Activated T-cell treated with anti-CD3 and anti-CD28 coated beads, Interleukin-2, amount 50 U/mL, for 1 hour (primary cell): Measurements from ENCODE around the gene C16orf95.
A peak's percentile ranks its signal among the peaks of the same experiment; 100 is the strongest.
"Not testable (repeated sequence)": the region's sequence is repeated elsewhere in the genome, so short reads cannot be mapped to it uniquely, and the experiment has no call there.

Experiments used
- DNase-seq: peaks from one replicate; pipeline ENCODE4 v3.0.0-alpha.2; 2020

C16orf95 gene

DNA sequence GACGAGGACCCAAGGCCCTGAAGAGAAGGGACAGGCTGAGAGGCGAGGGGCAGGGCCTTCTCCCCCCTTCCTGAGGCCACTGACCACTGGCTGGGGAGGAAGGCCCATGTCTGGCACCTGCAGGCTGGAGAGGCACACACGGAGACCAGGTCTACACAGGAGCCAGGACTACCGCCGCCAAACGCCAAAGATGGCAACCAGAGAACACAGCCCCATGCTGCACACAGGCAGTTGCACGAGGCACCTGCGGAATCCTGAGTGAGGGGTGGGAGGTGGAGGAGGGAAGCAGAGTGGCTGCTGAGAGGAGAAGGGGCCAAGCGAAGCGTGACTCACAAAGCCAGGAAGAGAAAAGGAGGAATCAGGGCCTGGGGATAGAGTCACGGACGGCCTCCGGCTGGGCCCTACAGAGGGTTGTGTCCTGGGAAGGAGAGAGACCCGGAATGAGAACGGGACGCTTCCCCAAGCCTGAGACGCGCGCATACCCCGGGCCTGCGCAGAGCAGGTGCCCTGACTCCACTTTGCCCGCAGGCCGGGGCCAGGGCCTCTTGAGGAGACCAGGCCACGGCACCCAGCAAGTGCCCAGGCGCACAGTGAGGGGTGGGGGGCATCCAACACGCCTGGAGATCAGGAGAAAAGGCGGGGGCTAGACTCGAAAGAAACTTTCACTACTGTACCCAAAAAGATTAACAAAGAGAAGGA lies 28.7 kb upstream of the C16orf95 start:
- DNase-seq, result no peak

DNA sequence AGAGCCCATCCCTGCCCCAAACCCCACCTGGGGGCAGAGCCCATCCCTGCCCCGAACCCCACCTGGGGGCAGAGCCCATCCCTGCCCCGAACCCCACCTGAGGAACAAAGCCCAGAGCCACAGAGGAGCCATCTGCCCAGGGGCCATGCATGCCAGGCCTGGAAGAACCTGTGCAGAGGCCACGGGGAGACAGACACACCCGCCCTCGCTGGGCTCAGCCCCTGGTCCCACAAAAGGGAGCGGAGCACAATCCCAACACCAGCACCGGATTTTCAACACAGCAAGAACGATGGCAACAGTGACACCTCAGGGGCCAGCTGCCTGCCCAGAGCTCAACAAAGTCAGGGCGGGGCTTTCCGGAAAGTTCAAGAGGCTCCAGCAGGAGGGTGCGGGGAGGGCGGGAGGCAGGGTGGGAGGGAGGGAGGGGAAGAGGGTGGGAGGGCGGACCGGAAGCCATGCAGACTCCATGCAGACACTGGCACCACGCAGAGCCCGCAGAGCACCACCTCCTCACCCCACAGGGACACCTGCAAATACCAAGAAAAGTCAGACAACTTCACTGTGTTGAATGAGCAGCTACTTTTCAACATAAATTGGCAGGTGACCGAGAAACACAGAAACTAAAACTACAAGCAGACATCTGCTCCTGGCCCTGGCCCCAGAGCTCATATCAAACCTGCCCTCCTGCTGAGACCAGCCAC lies 27.9 kb upstream of the C16orf95 start:
- peak; percentile 45 for DNase-seq

DNA sequence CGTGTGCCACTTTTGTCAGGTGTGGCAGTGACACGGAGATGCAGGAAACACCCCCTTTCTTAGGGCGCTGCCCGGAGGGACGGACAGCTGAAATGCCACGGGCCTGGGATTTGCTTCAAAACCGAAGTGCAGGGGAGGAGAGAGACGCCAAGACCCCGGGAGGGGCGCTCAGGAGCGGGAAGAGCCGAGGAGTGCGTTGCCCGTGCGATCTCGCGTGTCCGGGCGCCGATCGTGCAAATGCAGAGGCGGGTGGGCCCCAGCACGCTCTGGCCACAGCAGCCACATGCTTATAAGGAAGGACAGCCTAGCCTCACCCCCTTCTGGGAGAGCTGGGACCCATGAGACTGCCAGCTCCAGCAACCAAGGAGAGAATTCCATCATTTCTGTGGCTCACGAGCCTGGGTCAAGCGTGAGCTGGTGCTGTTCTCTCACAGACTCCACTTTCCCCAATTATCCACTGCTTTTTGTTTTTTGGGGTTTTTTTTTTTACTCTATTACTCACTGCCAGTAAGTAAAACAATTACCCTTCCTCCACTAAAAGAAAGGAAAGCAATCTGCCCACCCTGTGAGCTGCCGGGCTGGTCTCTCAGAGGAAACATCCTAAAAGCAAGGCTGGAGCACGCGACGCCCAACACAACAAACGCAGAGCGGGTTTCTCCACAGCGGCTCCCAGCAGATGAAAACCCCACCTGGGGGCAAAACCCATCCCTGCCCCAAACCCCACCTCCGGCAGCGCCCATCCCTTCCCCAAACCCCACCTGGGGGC lies 27.2 kb upstream of the C16orf95 start:
- no peak for DNase-seq

DNA sequence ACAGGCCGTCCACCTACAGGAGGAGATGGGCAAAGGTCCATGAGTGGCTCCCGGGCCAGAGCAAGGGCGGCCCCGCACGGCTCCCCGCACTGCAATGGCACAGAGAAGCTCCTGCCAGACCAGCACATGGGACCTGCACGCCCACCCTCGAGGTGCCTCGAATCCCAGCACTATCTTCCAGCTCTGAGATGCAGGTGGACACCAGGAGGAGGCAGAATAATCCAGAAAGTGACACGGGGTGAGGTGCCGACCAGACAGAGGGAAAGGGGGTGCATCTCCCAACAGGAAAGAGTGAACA lies 26.5 kb upstream of the C16orf95 start:
- DNase-seq, result no peak

DNA sequence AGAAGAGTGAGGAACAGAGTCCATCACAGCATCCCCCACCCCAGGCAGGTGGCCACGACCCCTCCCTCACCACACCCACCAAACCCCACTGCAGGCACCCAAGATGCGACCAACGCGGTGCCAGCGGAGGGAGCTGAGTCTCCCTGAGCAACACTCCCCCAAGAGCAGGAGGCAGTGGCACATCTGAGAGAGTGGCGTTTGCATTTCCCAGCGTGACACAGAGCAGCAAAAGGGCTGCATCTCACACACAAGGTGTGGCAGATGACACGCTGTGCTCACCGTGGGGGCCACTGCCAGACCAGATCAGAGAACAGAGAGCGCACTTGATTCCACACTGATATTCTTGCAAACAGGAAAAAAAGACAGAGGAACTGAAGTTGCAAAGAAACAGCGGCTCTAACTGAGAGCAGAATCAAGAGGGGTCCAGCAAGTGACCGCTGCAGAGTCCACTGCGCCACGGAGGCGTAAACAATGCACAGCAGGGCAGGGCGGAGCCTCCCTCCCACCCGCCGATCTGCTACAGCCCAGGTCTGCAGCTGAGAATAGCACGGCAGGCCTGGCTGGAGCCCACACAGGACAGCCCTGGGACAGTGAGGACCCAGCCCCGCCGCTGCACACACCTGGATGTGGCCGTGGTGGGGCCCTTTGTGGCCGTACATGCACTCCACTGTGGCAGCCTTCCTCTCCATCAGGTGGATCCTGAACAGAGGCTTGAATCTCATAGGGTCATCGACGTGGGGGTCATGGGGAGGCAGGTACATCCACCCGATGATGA lies 26.0 kb upstream of the C16orf95 start:
- DNase-seq, result no peak

DNA sequence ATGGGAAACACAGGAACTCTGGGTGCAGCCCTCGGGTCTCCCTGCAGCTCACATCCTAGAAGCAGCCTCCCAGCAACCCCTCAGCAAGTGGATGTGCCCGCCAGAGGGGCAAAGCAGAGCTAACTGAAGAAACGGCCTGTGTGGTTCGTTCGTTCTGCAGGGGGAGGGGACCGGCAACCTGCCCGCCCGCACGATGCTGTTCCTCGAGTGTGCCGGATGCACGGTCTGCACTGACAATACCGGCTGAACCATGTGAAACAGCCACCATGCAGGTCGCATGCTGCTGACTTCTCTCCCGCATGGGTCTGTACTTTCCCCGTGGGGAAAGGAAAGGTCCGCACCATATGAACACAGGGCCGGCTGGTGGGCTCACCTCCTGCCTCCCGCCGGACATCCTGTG lies 25.3 kb upstream of the C16orf95 start:
- DNase-seq, result no peak

DNA sequence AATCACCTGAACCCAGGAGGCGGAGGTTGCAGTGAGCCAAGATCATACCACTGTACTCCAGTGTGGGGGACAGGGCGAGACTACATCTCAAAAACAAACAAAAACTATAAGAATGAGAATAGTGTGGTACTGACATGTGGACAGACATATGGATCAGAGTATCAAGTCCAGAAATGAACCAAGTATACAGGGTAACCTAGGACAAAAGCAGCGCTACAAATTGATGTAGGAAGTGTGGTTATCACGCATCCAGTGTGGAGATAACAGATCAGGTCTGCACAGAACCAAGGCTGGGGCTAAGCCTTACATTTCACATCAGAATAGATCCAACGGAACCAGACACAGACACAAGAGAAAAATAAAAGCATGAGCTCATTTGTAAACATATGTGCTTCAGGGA lies 23.0 kb upstream of the C16orf95 start:
- no peak for DNase-seq

DNA sequence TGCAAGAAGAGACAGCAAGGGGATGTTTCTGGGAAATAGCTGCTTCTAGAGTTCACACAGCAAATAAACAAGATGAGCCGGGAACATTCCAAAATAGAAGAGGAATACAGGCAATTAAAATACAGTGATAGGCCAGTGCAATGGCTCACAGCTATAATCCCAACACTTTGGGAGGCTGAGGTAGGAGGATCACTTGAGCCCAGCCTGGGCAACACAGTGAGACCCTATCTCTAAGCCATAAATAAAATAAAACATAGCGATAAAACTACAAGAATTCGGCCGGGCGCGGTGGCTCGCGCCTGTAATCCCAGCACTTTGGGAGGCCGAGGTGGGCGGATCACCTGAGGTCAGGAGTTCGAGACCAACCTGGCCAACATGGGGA lies 22.5 kb upstream of the C16orf95 start:
- DNase-seq, result not testable (repeated sequence)

DNA sequence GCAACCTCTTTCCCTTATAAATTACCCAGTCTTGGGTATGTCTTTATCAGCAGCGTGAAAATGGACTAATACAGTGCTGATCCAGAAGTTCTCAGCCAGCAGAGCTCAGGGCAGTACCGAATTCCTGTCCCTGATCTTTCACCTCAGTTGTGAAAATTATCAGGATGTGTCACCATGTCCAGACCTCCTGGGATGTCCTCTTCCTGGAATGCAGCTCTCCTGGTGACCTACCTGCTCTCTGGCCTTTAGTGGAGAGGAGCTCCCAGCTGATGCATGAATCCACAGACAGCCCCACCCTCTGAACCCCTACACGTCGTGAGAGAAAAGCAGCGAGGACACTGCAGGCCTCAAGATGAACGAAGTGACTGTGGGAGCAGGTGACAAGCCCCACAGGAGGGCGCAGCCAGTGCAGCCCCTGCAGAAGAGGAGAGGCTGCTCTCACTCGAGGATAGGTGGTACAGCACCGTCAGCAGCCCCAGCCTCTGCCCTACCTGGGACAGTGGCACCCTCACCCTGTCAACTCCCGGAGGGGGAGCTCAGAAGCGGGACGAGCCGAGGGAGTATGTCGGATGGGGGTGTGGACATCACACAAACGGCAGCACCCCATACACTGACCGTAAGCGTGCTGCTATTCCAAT lies 22.0 kb upstream of the C16orf95 start:
- DNase-seq, result no peak

DNA sequence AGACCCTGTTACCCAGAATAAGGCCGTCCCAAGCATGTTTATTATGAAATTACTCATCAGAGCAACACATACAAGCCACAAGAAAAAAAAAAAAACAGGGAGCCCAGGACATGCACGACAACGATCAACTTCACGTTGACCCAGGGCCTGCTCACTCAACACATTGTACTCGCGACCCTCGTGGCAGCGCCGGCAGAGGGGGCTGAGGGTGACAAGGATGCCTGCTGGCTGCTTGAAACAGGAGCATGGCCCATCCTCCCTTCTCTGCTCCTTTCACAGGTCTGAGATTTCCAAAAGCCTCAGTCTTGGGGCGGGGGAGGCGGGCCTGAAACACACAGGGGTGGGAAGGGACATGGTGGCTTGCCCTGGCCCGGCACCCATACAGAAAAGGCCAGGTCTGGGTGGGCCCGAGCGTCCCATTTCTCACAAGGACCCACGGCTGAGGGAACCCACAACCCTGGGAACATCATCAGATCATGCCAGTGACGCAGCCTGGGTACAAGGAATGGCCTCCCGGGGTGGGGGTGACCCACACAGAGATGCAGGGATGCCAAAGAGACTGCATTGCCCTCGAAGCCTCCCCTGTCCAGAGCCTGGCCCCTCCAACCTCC lies 21.1 kb upstream of the C16orf95 start:
- no peak for DNase-seq

DNA sequence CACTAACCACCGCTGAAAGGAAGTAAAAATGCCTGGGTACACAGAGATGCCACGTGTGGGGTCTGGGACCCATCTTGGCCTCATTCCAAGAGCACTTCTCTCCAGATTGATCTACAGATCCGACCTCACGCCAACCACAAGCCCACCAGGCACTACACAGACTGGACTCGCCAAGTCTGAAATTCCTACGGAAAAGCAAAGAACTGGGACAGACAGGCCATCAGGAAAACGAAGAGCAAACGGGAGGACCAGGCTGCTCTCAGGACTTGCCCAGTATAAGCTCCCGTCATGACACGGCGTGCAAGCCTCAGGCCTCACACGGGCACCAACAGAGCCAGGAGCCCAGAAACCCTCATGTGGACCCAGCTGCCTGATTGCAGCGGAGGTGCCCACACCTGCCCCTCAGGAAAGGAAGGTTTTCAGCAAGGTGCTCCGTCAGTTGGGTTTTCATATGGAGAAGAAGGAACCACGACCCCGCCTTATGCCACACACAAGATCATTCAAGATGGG lies 20.1 kb upstream of the C16orf95 start:
- no peak for DNase-seq

DNA sequence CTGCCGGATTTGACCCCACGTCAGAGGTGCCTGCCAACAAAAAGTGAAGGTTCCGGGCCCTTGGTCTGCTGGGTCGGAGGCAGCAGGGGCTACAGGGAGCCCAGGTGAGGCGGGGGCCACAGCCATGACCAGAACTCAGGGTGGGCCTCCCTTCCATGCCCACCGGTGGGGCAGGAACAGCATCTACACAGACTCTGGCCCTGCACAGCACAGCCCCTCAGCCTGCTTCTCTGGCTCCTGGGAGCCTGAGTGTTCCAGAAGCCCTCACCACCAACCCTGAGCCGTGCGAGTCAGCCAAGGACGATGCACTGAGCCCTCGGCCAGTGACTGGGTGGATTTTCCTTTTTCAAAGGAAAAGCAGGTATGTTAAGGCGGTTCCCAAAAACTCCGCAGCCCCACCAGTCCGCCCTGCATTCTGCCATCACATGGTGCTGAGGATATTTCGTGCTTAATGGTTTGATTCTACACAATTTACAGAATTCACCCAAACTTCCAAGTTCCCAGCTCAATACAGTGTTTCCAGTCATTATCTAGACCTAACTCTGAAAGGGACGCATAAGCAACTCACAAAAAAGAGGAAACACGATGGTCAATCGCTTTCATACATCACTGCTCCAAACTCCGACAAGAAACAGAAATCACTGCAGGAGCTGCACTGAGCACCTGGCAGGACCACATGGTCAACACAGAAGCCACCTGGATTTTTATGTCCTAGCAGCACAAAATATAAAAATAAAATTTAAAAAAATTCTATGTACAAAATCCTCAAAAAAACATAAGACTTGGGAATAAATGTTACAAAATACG lies 19.4 kb upstream of the C16orf95 start:
- no peak for DNase-seq

DNA sequence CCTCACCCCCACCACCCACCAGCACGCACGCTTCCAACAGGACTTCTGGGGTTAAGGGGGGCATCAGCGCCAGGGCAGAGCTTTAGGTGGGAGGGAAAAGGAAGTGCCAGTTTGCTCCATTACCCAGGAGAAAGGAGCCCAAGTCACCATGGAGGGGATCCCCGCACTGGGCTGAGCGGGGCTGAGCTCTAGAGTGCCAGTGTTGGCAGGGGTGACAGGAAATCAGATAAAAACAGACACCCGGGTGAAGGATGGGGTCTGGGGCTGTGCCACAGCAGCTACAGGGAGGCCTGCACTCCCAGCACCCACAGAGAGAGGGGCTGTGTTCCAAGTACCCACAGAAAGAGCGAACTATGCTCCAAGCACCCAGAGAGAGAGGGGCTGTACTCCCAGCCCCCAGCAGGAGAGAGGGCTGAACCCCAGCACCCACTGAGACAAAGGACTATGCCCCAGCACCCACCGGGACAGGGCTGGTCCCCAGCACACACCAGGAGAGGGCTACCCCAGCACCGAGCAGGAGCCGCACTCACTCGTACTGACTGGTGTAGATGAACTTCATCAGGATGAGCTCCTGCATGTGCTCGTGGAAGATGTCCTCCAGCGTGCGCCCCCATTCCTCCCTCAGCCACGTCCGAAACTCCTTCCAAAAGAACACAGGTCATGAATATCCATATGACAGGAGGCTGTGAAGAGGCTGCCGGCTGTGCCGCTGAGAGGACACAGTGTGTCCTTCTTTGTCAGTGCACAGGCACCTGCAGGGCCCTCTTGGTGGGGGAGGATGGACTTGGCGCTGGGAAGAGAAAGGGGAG lies 18.6 kb upstream of the C16orf95 start:
- DNase-seq, result no peak

DNA sequence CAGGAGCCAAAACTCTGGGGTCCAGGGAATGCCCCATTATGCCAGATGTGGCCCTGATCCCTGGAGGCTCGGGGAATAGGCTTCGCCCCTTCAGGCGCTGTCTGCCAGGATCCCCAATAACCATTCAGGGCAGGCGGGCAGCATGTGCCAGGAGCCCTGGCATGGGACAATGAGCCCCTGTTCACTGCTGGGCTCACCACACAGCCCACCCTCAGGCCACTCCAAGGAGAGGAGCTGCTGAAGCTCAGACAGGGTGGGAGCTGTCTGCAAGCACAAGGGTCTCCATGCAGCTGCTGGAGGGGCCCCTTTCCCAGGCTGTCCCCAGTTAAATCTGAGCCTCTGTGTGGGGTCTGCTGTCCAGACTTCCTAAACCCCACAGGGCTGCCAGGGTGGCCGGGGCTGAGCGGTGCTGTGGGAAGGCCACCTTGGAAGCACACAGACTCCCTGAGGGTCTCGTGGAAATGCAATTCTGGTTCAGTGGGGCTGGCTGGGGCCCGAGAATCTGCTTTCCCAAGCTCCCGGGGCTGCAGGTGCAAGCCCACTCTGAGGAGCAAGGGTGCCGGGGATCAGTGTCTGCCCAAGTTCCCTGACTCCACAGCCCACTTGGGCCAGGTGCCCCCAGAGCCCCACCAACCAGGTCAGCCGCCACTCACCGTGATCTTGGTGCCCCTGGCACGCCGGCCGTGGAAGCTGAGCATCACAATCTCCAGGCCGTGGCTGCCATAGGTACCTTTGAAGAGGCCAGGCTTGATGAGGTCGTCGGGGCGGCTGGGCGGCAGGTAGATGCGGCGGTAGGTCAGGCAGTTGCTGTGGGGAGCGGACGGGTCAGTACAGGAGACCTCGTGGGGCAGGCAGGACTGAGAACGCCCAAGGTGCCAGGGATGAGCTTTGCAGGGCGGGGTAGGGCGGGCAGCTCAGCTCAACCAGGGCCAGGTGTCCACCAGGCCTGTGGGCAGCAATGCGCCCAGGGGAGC lies 17.7 kb upstream of the C16orf95 start:
- DNase-seq, result no peak

DNA sequence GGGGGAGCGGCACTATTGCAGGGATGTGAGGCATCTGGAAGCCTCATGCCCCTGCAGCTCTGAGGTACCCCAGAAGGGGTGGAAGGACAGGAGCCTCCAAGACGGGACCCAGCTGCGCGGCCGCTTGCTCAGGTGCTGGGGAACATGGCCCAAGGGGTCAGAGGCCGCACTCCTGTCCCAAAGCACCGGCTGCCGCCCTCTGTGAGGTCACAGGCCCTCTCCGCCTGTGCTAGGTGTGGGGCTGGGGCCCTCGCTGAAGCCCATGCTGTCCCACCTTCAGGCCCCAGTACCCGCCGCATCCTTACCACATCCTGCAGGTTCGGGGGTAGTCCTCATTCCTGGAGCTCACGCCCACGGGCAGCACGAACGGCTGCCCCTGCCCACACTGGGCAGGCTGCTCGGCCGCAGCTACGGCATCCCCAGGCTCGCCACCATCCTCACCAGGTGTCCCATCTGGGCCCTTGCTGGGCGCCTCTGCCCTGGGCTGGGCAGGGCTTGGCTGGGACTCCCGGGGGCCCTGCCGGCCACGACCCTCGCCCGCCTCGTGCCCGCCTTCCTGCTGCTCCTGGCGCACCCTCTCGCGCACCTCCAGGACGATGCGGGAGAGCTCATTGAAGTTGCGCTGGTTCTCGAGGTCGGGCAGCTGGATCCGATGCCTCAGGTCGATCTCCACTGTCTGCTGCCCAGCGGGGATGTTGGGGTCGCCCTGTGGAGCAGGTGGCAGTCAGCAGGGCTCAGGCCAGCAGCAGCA lies 16.6 kb upstream of the C16orf95 start:
- no peak for DNase-seq

DNA sequence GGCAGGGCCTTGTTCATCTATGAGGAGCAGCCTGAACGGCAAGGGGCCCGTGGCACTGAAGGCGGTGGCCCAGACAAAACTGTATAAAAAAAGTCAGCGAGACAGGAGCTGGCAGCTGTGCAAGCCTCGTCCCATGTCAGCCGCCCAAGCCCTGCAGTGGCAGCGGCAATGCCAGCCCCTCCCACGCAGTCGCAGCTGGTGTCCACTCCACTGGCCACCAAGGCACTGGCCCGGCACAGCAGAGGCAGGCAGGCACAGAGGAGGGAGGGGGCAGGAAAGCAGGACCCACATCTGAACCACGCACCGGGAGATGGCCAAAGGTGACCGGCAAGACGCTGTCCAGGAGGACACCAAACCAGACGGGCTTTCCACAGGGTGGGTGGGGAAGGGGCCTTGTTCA lies 15.9 kb upstream of the C16orf95 start:
- no peak for DNase-seq

DNA sequence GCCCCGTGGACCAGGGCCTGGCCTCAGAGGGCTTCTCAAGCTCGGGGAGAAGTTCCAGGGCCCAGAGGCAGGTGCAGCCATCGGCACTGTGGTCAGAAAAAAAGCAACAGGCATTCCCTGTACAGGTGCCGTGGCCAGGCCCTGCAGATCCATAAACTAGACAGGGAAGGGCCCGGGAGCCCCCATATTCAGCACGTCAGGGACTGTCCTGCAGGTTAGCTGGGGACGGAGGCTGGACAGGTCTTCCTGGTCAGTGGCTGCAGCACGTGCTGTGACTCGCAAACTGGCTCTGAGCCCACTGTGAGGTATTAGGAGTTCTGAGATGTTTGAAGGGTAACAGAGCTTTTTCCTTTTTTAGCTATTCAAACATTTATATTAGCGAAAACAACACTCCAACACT lies 15.0 kb upstream of the C16orf95 start:
- no peak for DNase-seq

DNA sequence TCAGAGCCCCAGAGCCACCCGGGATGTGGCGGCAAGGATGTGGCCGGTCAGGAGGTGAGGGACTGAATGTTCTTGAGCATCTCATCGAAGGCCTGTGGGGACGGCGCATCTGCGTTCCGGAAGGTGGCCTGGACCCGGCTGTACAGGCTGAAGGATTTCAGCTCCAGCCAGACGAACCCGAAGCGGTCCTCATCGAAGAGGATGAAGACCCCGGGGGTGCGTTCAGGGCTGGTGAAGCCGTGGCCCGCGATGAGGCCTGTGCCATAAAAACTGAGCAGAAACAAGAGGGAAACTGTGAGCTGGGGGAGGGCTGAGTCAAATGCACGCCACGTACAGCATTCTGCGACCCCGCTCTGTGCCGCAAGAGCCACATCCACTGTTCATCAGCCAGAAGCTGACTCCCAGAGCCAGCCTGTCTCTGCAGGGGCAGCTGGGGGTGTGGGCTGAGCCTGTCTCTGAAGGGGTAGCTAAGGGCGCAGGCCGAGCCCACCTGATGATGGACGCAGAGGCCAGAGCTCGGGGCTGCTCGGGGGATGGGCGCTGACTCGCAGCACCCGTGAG lies 14.1 kb upstream of the C16orf95 start:
- DNase-seq, result no peak
